ENCODE results near the gene OR52I1.

The OR52I1 gene, protein sequence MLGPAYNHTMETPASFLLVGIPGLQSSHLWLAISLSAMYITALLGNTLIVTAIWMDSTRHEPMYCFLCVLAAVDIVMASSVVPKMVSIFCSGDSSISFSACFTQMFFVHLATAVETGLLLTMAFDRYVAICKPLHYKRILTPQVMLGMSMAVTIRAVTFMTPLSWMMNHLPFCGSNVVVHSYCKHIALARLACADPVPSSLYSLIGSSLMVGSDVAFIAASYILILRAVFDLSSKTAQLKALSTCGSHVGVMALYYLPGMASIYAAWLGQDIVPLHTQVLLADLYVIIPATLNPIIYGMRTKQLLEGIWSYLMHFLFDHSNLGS

DNA sequence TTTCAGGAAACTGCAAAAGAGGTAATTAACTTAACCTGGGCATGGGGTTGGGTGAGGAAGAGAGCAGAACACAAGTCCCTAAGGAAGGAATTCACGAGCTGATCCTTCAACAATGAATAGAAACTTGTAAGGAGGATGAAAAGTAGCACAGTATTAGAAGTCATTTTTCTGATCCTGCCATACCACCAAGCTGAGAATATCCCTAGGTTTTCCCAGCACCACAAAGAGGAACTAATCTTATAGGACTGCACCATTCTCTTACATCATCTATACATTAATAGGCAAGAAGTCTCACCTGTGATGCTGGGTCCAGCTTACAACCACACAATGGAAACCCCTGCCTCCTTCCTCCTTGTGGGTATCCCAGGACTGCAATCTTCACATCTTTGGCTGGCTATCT lies at the start of gene OR52I1:
Gene OR52I1, plus strand, starts transcription at position 301 of the 400 bp plus-strand sequence. Its CDS starts 0 bp downstream, at position 301.
- no peak for DNase-seq (ENCODE audit: low read depth)

DNA sequence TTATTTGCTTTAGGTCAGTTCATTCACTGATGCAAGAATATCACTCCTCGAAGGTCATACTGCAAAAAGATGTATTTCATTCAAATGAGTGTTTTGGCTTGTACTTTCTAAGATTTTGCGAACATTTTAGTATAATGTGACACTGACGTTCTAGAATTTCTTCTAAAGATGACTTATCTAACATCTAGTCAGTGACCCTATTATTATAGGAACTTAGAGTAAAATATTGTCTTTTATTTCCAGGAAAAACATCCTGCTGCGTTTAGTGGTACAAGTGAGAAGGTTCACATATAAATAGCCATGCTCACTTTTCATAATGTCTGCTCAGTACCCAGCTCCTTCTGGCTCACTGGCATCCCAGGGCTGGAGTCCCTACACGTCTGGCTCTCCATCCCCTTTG lies 48.9 kb upstream of the OR52I1 start, which contains the start of gene OR52M1:
Gene OR52M1, plus strand, starts transcription at position 301 of the 400 bp plus-strand sequence. Its CDS starts 0 bp downstream, at position 301.
- no peak for DNase-seq (ENCODE audit: low read depth)

DNA sequence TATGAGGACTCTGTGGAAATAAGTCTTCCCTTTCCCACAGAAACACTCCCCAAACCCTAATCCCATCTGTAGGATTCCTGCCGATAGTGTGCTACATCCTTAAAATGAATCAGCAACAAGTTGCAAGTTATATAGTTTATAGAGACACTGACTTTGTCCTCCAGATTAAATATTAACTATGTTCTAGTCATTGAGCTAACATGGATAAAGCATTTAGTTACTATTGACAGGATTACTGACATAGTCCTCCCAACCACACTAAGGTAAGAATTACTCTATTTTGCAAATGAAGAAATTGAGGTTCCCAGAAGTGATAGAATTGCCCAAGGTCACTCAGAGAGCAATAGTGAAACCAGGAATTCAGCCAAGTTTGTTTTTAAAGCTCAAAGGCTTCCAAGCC lies 47.0 kb upstream of the OR52I1 start:
- DNase-seq (ENCODE audit: low read depth) = no peak

DNA sequence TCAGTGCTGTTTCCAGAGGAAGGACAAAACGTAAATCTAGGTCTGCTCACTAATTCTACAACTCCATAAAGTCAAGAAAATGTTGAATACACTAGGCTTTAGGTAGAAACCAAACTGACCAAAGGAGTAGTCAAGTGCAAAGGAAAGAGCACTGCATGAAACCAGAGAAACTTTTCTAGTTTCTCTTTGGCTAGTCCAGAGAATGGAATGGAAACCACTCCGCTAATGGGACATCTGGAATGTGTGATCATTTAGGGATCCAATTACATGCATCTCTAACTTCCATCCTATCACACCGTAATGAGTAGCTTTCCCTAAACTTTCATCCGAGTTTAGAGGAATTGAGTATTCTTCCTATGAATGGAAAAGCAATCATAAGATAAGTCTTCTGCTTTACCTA lies 46.4 kb upstream of the OR52I1 start:
- DNase-seq (ENCODE audit: low read depth) = no peak

DNA sequence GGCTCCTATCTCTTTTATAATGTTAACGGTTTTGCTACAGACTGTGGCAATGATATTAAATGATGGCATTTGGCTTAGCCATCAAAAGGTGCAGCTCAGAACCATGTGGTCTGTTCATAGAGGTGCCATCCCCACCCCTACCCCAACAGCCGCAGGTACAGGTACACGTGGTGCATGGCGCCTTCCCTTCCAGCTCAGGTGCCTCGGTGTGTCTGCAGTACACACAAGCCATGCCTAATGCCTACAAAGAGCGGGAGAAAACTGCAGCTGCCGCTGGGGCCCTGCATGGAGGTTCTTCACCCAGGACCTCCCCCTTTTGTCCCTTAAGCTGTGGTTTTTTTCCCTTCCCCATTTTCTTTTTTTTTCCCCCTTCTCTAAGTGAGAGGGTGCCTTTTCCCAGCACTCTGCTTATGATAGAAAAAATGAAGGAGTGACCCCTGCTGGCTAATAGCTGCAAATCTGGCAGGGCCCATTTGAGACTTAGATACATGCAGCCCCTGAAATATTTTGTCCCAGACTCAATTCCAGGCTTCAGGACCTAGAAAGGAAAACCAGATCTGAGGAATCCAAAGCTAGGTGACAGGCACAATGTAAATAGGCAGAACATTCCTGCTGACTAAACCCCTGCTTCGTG lies 42.4 kb upstream of the OR52I1 start:
- DNase-seq (ENCODE audit: low read depth) = peak; percentile 21

DNA sequence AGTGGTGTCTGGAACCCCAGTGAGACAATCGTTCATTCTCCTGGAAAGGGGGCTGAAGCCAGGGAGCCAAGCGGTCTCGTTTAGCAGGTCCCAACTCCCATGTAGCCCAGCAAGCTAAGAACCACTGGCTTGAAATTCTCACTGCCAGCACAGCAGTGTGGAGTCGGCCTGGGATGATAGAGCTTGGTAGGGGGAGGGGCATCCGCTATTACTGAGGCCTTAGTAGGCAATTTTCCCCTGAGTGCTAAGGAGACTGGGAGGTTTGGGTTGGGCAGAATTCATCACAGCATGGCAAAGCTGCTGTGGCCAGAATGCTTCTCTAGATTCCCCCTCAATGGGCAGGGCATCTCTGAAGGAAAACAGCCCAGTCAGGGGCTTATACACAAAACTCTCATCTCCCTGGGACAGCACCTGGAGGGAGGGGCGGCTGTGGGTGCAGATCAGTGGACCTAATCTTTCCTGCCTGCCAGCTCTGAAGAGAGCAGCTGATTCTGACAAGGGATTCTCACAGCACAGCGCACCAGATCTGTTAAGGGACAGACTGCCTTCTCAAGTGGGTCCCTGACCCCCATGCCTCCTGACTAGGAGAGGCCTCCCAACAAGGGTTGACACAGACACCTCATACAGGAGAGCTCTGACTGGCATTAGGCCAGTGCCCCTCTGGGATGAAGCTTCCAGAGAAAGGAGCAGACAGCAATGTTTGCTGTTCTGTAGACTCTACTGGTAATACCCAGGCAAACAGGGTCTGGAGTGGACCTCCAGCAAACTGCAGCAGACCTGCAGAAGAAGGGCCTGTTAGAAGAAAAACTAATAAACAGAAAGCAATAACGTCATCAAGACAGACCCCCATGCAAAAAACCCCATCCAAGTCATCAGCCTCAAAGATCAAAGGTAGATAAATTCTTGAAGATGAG lies 34.1 kb upstream of the OR52I1 start:
- DNase-seq (ENCODE audit: low read depth) = no peak

DNA sequence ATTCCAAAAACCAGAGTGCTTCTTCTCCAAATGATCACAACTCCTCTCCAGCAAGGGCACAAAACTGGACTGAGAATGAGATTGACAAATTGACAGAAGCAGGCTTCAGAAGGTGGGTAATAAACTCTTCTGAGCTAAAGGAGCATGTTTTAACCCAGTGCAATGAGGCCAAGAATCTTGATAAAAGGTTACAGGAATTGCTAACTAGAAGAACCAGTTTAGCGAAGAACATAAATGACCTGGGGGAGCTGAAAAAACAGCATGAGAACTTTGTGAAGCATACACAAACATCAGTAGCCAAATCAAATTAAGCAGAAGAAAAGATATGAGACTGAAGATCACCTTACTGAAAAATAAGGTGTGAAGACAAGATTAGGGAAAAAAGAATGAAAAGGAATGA lies 33.4 kb upstream of the OR52I1 start:
- DNase-seq (ENCODE audit: low read depth) = no peak

DNA sequence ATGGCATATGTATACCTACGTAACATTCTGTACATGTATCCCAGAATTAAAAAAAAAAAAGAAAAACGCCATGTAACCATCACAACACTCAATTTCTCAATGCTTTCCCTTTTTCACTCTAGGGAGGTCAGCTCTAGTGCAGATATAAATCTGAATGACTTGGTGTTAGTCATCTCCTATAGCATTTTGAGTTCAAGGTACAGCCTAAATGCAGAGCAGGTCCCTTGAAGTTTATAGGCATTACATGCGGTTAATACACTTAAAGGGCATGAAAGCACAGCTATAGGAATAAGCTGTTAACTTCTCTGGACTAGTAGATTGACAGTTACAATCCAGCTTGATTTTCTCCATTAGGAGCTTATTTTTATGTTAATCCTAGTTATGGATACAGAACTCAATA lies 28.5 kb upstream of the OR52I1 start:
- DNase-seq (ENCODE audit: low read depth) = no peak

DNA sequence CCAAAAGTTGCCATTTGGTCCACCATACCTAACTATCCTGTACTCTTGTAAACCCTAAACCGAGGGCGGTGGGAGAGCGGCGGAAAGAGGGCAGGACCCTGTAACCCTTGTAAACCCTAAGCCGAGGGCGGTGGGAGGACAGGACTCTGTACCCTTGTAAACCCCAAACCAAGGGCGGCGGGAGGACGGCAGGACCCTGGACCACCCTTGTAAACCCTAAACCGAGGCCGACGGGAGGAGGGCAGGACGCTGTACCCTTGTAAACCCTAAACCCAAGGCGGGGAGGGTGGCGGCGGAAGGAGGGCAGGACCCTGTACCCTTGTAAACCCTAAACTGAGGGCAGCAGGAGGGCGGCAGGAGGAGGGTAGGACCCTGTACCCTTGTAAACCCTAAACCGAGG lies 24.8 kb upstream of the OR52I1 start:
- no peak for DNase-seq (ENCODE audit: low read depth)

DNA sequence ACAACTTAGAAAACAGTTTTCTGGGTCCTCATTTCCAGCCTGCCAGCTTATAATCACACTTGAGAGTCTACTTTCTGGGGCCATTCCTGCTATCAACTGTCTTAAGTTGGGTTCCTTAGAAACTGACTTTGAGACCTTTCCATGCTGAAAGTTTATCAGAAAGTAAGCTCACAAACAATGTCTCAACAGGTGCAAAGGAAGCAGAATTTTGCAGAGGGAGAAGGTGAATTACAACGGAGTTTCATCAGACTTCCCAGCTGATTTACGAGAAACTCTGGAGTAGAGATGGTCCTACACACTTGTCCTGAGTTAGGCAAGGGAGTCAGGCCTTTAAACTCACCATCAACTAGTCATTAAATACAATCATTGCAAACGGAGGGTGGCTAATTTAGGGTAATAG lies 17.0 kb upstream of the OR52I1 start:
- no peak for DNase-seq (ENCODE audit: low read depth)

DNA sequence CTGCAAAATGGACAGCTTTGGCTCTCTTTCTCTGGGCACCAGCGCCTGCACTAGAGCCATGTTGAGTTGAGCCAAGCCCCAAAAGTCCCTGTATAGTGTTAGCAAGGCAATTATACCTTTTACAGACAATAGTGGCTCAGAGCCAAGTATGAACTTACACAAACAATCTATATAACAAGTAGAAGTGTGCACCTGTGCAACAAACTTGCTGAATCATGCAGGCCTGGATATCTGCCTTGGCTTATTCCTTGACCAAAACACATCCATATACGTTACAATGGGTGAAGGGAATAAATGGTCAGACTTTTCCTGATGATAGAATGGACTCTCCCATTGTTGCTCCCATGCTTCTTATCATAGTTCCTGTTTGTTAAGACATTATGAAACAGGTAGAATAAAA lies 16.1 kb upstream of the OR52I1 start:
- DNase-seq (ENCODE audit: low read depth) = no peak

DNA sequence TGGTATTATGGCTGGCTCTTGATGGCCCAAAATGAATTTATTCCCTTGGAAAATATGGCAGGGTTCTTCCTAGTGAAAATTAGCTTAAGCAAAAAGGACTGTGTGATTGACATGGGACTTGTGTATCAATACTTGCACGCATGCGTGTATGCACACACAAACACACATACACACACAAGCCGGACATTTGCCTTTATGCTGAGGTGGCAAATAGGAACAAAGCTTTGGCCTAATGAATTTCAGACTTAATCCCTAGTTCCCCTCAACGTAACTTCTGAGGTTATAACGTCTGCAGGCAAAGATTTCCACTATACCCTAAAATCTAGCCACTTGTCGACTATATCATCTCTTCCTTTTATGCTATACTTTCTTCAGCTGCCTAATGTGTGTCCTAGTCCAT lies 15.2 kb upstream of the OR52I1 start:
- no peak for DNase-seq (ENCODE audit: low read depth)

DNA sequence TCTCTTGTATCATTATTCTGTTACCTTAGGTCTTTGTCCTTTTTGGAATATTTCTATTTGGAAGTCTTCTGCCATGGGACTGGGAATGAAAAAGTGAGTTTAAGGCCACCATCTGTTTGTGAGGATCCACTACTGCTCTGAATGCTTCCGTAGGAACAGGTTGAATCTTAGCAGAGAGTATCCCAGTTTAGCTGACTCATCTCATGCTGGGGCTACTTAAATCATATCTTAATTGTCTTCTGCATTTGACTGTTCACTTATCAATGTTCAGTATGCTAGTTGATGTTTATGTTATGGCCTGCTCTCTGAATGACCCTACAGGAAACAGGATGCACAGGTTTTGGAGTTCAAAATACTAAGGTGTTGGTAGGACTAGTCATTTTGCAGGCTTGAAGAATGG lies 13.7 kb upstream of the OR52I1 start:
- no peak for DNase-seq (ENCODE audit: low read depth)

DNA sequence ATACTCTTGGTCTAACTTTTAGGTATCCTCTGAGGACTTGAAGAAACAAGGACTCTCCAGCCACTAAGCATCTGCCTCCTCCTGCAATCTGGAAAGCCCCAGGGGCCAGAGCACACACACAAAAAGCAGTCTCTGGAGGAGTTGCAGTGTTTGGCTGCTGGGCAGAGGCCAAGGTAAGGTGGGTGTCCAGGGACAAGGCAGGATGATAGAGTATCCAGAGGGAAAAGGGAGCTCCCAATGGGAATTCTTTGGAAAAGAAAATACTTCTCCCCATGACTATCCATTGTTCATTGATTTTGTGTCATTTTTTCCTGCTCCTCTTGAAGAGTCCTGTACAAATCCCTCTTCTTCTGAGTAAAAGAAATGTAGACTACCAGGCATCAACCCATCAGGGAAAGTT lies 12.4 kb upstream of the OR52I1 start, which contains the start of gene OR52I2:
Gene OR52I2, plus strand, starts transcription at position 301 of the 400 bp plus-strand sequence.
- no peak for DNase-seq (ENCODE audit: low read depth)

DNA sequence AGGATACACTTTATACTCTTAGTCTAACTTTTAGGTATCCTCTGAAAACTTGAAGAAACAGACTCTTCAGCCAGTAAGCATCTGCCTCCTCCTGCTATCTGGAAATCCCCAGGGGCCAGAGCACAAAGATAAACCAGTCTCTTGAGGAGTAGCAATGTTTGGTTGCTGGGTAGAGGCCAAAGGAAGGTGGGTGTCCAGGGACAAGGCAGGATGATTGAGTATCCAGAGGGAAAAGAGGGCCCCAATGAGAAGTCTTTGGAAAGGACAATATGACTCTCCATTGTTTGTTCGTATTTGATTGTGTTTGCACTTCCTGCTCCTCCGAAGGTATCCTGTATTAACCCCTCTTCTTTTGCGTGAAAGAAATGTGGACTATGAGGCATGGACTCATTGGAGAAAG lies 4.8 kb upstream of the OR52I1 start:
- DNase-seq (ENCODE audit: low read depth) = no peak

DNA sequence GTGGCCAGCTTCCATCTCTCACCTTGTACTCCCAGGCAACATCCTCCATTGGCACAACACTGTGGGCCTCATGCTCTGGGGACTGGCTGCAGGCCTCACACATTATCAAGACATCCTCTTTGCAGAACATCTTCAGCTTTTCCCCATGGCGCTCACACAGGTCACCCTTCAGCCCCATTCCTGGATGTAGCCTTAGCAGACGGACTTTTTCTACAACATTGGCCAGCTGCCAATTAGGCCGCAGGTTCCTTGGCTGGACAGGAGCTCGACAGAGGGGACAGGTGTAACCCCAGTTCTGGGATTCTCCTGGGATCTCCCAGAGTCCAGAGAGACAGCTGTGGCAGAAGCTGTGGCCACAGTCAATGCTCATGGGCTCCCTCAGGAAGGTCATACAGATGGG lies 11.2 kb downstream of the OR52I1 start:
- DNase-seq (ENCODE audit: low read depth) = no peak

DNA sequence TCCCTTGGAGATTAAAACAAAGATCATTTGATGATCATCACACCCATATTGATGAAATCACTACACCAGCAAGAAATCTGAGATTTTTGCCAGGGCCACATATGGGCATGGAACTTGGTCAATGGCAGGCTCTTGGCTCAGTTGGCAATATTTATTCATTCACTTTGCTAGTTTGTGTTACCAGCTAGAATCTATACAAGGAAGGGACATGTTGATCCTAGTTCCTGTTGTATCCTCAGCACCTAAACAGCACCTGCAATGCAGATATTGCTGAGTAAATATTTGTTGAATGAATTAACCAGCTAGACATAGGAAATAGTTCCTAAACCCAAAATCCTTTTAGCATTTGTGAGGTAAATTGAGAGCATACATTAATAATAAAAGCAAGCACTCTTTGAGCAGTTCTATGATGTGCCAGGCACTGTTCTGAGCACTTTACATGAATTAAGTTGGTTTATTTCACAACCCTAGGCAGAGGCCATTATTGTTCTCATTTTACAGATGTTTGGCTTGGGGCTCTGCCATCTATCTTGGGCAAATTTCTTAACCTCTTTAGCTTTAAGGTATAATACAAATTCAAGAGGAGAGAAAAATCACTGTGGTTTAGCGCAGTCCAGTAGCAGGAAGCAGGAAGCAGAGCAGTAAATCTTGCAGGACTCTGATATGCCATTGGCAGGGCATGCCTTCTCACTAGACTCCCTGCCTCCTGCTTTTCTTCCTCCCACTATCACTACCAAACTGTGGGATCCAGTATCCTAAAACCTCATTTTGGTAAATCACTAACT lies 12.6 kb downstream of the OR52I1 start:
- peak; percentile 35 for DNase-seq (ENCODE audit: low read depth)

DNA sequence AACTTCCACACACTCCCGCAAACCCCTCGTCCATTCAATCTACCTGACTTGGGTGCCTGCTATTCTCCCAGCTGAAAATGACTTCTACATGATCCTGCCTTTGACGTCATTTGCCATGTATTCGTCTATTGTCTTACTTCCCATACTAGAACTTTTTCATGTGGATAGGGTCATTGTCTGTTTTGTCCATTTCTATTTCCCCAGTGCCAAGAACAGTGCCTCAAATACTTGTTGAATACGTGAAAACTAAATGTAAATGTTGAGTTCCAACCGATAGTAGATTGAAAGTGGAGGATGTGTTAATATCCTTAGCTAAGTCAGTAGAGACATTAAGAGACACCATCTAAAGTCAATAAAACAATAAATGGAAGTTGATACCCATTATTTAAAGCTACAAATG lies 13.3 kb downstream of the OR52I1 start:
- peak; percentile 6 for DNase-seq (ENCODE audit: low read depth)

DNA sequence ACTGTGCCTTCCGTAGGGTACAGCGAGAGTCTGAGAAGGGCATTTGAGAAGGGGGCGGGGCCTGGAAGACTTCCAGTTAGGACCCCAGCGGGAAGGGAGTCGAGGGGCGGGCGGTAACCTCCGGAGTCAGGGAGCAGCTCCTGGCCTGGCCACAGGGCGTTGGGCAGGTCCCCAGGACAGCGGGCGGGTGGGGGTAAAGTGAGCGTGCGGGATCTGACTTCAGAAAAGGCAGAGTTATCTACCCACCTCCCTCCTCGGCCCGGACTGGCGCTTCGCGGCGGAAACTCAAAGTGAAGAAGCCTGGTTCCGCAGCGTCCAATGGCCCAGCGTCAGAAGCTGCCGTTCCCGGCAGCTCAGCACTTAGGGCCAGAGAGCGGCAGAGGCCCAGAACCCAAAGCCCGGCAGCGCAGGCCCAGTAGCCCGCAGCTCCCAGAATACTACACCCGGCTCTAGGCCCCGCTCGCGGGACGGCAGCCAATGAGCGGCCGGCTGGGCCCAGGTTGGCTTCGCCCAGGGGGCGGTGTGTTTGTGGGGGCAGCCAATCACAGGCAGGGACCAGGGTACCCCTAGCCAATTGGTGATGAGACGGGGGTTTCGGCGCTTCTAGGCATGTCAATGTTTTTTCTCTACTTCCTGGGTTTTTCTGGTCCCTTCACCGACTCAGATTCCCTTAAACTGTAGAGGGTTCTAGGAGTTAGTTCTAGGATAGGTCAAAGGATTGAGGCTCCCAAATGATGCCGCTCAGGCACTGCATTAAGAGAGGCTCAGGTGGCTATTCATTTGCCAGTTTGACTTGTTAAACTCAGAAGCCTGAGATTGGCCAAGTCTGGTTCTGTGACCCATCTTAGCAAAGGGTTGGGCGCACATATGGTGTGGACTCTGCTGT lies 14.2 kb downstream of the OR52I1 start, which contains the start of gene TRIM68:
Gene TRIM68, minus strand, starts transcription at position 451 of the 886 bp plus-strand sequence. CDS start 2,727 bp downstream, outside the sequence.
- peak; percentile 97 for DNase-seq (ENCODE audit: low read depth)

DNA sequence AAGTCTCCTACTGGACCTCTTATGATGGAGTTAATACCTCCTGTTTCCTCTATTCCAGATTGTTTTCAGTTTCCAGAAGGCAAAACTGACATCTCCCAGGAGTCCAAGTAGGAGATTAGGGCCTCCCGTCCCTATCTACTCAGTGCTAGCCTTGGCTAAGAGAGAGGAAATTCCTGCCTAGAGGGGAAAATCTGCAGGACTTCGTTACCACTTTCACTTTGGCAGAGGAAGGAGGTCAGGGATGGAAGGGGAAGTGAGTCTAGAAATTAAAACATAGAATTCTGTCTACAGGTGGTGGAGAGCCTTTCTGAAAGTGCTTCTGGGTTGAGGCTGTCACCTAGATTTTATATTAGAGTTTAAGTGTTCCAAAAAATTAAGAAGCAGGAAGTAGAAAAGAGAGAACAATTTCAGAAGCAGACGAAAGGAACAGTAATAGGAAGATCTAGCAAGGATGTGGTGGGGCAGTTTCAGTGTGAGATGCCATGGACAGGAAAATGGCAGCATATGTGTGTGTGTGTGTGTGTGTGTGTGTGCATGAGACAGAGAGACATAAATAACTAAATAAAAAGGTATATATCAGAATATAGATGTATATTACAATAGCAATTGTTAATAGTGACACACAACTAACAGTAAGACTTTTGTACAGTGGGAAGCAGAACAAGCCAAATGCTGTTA lies 16.6 kb downstream of the OR52I1 start:
- no peak for DNase-seq (ENCODE audit: low read depth)

Data from iris pigment epithelial cell (primary cell).